ENCODE data around the gene SAMD4A.
"Not testable (repeated sequence)": the region's sequence is repeated elsewhere in the genome, so short reads cannot be mapped to it uniquely, and the experiment has no call there.

SAMD4A gene

DNA sequence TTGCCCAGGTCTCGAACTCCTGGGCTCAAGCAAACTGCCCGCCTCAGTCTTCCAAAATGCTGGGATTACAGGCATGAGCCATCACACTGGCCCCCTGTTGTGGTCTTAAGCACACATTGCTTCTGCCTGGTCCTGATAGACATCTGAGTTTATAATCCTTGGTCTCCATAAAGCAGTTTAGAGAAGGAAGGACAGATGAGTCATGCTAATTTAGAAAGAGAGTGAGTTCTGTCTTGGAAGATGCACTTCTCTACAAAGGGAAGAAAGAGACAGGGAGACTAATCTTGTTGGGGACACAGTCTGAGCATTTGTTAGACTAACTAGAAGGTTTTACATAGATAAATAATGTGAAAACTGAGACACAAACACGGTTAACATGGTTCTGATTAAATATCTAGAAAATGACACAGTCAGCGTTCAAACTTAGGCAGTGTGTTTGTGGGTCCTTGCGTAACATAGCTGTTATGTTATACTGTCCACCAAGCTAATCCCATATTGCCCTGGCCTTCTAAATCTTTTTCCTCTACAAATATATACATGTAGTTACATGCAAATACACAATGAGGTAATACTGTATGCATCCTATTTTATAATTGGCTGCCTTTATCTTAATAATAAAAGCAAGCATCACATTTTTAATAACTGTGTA is 31.0 kb downstream of the SAMD4A start:
- FAIRE-seq = no peak

- no peak for FAIRE-seq
Measured at GRCh38 chr14:54599966-54600716, 33.2 kb downstream of the SAMD4A start.

DNA sequence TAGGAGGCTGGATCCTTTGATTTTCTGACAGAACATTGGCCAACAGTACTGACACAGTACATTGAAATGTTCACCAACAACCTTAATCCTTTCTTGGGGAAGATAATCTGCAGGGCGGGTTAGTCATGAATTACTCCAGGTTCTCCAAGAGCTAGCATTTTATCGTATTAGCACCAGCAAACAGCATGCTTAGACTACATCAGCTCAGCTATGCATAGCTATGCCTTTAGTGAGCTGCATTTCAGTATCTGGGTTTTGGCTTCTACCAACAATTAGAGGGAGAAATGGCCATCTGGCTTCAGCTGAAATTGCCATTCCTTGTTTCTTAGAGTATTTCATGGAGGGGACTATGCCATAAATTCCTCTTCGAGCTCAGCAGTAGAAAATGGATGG is 33.8 kb downstream of the SAMD4A start:
- no peak for FAIRE-seq

- FAIRE-seq = no peak
Measured at GRCh38 chr14:54603362-54603761, 36.4 kb downstream of the SAMD4A start.

GRCh38 chr14:54606178-54606577 is 39.2 kb downstream of the SAMD4A start:
- no peak for FAIRE-seq

GRCh38 chr14:54606631-54607133 is 39.8 kb downstream of the SAMD4A start:
- no peak for FAIRE-seq

GRCh38 chr14:54609576-54609975 is 42.6 kb downstream of the SAMD4A start:
- no peak for FAIRE-seq

GRCh38 chr14:54610051-54610977 is 43.4 kb downstream of the SAMD4A start:
- FAIRE-seq = no peak

GRCh38 chr14:54614296-54614695 is 47.4 kb downstream of the SAMD4A start:
- FAIRE-seq = no peak

- no peak for FAIRE-seq
Measured at GRCh38 chr14:54617467-54617866, 50.5 kb downstream of the SAMD4A start.

DNA sequence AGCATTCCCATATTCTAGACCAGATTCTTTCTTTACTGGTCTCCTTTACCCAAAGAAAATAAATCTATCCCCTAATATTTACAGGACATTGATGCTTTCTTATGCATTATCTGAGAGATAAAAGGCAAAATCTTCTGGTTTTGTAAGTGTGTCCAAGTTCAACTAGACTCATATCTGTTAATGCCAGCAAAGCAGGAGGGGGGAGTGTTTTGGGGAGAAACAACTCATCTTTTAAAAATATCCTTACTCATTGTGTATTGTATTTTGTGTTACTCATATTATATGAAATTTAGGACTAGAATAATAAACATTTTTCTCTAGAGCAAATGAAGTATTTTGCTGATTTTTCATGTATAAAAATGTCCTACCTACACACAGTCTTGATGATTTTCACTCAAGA is 54.8 kb downstream of the SAMD4A start:
- FAIRE-seq = no peak

GRCh38 chr14:54622192-54622958 is 55.4 kb downstream of the SAMD4A start:
- FAIRE-seq = no peak

DNA sequence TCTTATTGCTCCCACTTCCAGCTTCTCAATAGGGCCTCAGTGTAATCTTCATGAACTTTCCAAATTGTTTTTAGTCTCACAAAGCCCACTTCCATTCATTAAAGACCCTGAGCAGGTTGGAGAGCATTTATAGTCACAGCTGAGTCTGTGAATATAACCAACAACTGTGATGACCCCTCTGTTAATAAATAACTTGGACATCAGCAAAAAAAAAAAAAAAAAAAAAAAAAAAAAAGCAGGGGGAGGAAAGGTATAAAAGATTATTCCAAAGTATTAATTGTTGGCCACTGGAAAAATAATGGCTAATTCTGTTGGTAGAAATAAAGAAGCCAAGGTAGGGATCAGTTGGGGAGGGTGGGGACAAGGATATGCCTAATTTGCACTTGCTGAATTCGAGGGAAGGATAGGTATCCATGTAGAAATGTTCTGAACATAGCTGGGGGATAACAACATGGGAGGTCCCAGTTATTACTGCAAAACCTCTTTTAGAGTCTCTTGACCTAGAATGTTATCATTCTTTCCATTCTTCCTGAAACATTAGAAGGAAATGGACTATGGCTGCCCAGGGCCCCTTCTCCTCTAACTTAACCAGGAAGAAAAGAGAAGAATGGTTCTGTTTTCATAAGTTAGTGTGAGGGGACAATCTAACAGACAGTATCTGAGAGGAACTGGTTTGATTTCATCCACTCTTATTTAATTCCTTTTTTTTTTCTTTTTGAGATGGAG is 56.5 kb downstream of the SAMD4A start:
- FAIRE-seq = no peak

- FAIRE-seq = not testable (repeated sequence)
Measured at GRCh38 chr14:54624005-54624358, 57.1 kb downstream of the SAMD4A start.

DNA sequence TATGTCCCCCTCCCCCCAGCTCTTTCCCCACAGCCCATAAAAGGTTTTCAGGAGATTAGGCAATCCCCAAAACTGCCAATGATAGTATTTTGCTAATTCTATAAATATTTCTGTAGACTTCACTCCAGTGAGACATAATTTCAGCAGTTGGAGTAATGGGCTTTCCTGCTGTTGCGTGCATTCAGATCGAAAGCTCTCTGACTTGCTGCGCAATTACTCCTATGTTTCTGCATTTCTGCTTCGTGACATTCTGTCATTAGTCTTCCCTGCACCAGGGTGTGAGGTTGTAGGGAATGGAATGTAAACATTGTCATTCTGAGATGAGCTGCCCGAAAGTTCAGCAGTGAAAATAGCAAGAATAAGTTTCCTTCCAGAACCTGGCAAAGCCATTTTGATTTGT is 58.2 kb downstream of the SAMD4A start:
- no peak for FAIRE-seq

DNA sequence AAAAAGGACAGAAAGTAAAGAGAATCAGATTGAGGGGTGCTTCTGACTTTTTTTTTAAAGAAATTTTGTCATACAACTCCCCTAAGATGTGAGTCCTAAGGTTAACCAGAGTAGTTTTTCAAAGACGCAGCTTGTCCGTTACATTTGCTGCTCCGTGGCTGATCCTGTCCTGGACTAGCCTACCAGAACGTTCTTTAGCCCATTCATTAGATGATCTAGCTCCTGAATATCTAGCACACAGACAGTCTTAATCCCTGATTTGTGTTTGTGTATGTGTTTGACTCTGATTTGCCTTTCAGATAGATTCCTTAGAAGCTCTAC is 60.3 kb downstream of the SAMD4A start:
- no peak for FAIRE-seq

DNA sequence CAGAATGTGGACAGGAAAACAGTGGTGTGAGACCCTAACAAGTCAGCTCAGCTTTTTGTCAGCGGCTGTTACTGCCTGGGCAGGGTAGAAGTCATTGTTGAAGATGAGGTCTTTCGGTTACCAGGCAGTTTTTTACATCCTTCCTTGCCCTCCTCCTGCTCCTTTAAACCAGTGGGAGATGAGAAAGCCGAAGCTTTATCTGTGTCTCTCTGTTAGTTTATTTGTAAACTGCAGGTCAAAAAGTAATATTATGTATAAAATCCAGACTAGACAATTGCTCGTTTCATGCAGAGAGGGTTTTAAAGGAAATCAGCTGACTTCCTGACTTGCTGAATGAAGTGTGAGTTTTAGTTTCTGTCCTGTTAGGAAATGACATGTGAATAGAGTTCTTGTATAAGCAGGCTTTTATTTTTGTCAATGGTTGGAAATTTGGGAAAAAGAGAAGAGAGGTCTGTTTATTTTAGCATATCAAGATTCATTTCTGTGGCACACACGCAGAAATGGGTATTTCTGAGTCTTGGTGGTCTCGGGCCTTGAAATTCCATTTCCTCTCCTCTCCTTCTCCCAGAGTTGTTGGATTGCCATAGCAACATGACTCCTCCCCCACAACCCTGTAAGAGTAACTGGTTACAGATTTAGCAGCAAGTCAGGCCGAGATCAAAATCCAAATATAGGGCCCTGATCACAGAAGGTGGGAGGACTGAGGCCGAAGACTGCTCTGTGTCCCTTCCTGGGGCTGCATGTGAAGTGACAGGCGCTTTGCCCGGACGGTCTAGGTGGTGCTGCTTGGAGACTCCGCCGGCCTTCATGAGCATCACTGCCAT is 60.8 kb downstream of the SAMD4A start:
- no peak for FAIRE-seq

DNA sequence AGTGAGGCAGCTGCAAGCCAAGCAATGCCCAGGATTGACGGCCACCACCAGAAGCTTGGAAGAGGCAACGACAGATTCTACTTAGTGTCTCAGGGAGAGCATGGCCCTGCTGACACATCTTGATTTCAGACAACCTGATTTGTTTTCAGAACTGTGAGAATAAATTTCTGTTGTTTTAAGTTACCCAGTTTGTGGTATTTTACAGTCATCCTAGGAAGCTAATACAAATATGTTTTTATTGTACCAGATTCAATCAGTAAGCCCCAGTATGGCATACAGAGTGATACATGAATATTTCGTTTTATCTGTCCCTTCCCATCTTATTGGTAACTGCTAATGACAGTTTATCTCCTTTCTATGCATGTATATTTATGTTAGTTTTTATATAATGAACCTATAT is 62.3 kb downstream of the SAMD4A start:
- FAIRE-seq = no peak

- FAIRE-seq = no peak
Measured at GRCh38 chr14:54629635-54630360, 62.9 kb downstream of the SAMD4A start.

GRCh38 chr14:54631016-54631415 is 64.1 kb downstream of the SAMD4A start:
- no peak for FAIRE-seq

DNA sequence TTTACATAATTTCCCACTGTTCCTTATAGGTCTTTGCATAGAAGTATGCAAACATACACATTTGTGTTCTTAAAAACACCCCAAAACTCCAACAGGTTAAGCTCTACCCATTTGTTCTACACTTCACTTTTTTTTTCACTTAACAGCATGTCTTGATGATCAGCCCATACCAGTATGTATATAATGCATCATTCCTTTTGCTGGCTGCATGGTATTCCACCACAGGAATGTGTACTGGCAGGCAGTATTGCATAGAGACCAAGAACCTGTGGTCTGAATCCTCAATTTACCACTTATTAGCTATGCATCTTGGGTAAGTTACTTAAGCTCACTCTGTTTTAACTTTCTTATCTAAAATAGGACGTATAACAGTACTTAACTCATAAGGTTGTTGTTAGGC is 65.5 kb downstream of the SAMD4A start:
- no peak for FAIRE-seq

Data from TTC549 (cell line).